Right lobe of liver (tissue), 6 donors: ENCODE results near the gene CNN1. TPM values are rescaled to one million over a fixed set of nuclear protein-coding genes. Genes with fewer than 3 reads are reported as not detected.

Experiments used
- ATAC-seq, 4 donors: fragments of 200-7000 bp; cut with Tn5 transposase; one replicate each; pipeline ENCODE4 v1.9.1; 2020; ENCODE audit warnings: mild to moderate bottlenecking in 4 of 4, moderate library complexity in 4 of 4
- DNase-seq, 3 donors: peaks; one replicate each; pipeline ENCODE4 v3.0.0-alpha.2; 2020
- H3K27ac ChIP-seq, 3 donors: fragments of 200-600 bp; one replicate each; pipeline ENCODE4 v1.8.0; 2022
- H3K27me3 ChIP-seq, 2 donors: fragments of 200-600 bp; one replicate each; pipeline ENCODE4 v1.8.0; 2022
- H3K36me3 ChIP-seq, 4 donors: fragments of 200-600 bp; sonication (generic) in 1 of 4; one replicate each; pipeline versions ENCODE4 v1.5.1 to v1.8.0; 2017 to 2022; ENCODE audit warnings: control low read depth in 1 of 4
- H3K4me1 ChIP-seq, 4 donors: fragments of 200-600 bp; sonication (generic) in 1 of 4; one replicate each; pipeline versions ENCODE4 v1.5.1 to v1.8.0; 2017 to 2022; ENCODE audit warnings: control low read depth in 1 of 4
- H3K4me3 ChIP-seq, 3 donors: fragments of 200-600 bp; one replicate each; pipeline ENCODE4 v1.8.0; 2022
- H3K9me3 ChIP-seq, 4 donors: fragments of 200-600 bp; sonication (generic) in 1 of 4; one replicate each; pipeline versions ENCODE4 v1.5.1 to v1.8.0; 2017 to 2022; ENCODE audit warnings: control low read depth in 1 of 4
- POLR2A ChIP-seq: fragments of 450-650 bp; IDR thresholded peaks from one replicate; pipeline ENCODE4 v1.6.1; 2017; ENCODE audit warnings: antibody characterized with exemption, mild to moderate bottlenecking
- whole genome bisulfite sequencing: methylation state at CpG from one replicate; pipeline ENCODE4 v1.1.6; 2018; ENCODE audit warnings: low coverage, low lambda C conversion rate; ENCODE audit not compliant: insufficient coverage; ENCODE audit errors: missing lambda C conversion rate; 5-methylcytosine and 5-hydroxymethylcytosine counted together
- intact Hi-C, 2 donors: fragments of 100-400 bp; cut with DNase I; formaldehyde crosslinking; loops; one replicate each; pipeline versions ENCODE4 v1.11.2 to v1.14.1; 2022
- total RNA-seq, 6 experiments: library from RNA; depleted of rRNA in 2 of 6; stranded (reverse); fragments of >200 nt in 2 of 6; fragmentation: NEBNext Ultra II Directional in 3 of 6; extraction: Animal tissue kit (Norgen Biotek cat#: 25700) in 3 of 6; gene quantifications; one replicate each; pipeline versions ENCODE4 v1.1.0 to v1.2.4, GENCODE V29; 2016 to 2023
- TF ChIP-seq, protein P1 (sequence below), 4 donors: fragments of 200-600 bp in 3 of 4; fragments of 450-650 bp in 1 of 4; IDR thresholded peaks; one replicate each; pipeline versions ENCODE4 v1.5.1 to v1.8.0; 2016 to 2022; ENCODE audit warnings: antibody characterized with exemption in 4 of 4, mild to moderate bottlenecking in 2 of 4
- donor health status: DM: no; HTN: yes; CAD: no.
- donor health status: DM: no; HTN: no; CAD: no.
- donor health status: DM: no; HTN: no; CAD: no.
- donor health status: DM: no; HTN: yes; CAD: no.
- donor health status: DM: no; HTN: yes; CAD: no.

Gene CNN1
- total RNA-seq, 6 experiments from 2014 or later: 0.71 to 8.5 (median 1.0) TPM

DNA sequence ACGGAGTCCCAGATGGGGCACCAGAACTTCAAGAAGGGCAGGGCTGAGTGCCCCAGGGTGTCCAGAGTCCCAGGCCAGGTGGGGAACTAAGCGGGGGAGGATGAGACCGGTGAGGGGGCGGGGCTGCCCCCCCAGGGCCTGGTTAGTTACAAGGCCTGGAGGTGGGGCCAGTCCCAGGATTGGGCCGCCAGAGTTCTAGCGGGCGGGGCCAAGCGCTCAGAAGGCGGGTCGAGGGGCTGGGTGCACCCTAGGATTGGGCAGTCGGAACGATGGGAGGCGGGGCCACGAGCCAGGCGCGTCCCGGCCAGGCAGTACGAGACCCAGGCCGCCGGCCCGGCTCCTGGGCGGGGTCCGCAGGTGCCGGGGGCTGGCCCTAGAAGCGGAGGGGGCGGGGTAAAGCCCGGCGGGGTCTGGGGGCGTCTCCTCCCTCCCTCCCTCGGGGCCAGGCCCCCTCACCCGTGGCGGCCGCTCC is 33.6 kb upstream of the CNN1 start:
- intact Hi-C loops: no loop called here
- TF ChIP-seq, protein P1, sequence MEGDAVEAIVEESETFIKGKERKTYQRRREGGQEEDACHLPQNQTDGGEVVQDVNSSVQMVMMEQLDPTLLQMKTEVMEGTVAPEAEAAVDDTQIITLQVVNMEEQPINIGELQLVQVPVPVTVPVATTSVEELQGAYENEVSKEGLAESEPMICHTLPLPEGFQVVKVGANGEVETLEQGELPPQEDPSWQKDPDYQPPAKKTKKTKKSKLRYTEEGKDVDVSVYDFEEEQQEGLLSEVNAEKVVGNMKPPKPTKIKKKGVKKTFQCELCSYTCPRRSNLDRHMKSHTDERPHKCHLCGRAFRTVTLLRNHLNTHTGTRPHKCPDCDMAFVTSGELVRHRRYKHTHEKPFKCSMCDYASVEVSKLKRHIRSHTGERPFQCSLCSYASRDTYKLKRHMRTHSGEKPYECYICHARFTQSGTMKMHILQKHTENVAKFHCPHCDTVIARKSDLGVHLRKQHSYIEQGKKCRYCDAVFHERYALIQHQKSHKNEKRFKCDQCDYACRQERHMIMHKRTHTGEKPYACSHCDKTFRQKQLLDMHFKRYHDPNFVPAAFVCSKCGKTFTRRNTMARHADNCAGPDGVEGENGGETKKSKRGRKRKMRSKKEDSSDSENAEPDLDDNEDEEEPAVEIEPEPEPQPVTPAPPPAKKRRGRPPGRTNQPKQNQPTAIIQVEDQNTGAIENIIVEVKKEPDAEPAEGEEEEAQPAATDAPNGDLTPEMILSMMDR (IDR thresholded peaks at IDR 0.05): no peak
- TF ChIP-seq POLR2A: no peak
- WGBS: 13% methylated on average over 2 of the region's 33 CpGs
- Histone ChIP-seq H3K4me1 (peaks cover 0 to 11% (median 0%) of the 10 kb centered on the region in 4 donors), H3K27ac (peak overlapping the region; percentile 74 to 88 (median 81)), H3K4me3 (peak overlapping the region; percentile 73 to 89 (median 86)), H3K9me3 (no peaks in the 10 kb centered on the region), H3K36me3 (no peaks in the 10 kb centered on the region), H3K27me3 (no peaks in the 10 kb centered on the region)
- peak; percentile 99 for DNase-seq
- peak; percentile 92 to 98 (median 94) for ATAC-seq

DNA sequence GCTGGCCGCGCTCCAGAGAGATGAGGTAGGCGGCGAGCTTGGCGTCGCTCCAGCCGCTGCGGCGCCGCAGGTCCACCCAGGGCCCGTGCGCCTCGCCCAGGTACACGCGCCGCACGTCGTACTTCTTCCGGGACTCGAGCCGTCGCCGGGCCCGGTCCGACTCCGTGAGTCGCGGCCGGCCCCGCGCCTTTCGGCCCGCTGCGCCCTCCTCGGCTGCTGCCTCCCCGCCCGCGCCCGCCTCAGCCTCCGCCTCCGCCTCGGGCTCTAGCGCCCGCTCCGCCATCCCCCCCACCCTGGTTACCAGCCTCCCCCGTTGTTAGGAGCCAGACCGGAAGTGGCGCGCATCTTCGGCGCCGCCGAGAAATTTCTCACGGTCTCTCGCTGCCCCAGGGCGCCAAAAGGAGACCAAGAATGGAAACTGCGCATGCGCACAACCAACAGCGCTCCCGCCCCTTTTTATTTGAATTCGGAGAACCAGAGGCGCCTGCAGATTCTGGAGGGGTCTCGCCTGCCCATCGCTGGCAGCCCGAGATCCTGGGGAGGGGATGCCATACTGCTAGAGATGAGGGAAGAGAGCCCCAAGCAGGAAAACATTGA is 33.0 kb upstream of the CNN1 start, which contains the start of gene ZNF653:
TSS of gene ZNF653 (minus strand) at position 336 of the 597 bp plus-strand sequence. CDS start at position 283, 53 bp downstream.
- peak; percentile 68 to 82 (median 74) for ATAC-seq
- peak within 1 kb of the TSS; percentile 74 to 88 (median 81) for H3K27ac ChIP-seq
- peak within 1 kb of the TSS; percentile 73 to 89 (median 86) for H3K4me3 ChIP-seq
- TF ChIP-seq POLR2A: peak; percentile 65
- TF ChIP-seq, protein P1 (IDR thresholded peaks at IDR 0.05): no peak
- 0% methylated on average over 22 of the region's 65 CpGs for WGBS
- H3K4me1 ChIP-seq: peaks cover 0 to 11% (median 0%) of the 10 kb centered on the region in 4 donors
- peak; percentile 92 to 95 (median 95) for DNase-seq
- H3K27me3 ChIP-seq: no peaks in the 10 kb centered on the region
- no peaks in the 10 kb centered on the region for H3K9me3 ChIP-seq
- H3K36me3 ChIP-seq: no peaks in the 10 kb centered on the region
- intact Hi-C loops: no loop called here

DNA sequence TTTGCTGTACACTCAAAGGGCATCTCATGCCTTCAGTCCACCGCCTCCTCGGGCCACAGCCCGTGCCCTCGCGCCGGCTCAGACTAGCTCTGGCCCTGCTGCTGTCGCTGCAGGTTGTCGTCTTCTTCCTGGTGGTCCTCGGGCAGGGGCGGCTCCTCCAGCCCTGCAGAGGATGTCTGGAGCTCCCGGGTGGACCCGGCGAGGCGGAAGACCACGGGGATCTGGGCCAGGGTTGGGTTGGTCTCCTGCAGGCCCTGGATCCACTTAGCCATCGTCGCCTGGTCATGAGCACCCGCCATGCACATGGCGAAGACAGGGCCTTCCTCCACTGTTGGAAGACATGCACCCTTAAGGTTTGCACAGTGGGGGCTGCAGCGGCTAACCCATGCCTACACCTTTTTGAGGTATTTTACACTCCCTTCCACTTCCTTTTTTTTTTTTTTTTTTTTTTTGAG is 32.5 kb upstream of the CNN1 start:
- intact Hi-C loops: no loop called here
- H3K36me3 ChIP-seq: peaks cover 0 to under 1% (median 0%) of the 10 kb centered on the region in 4 donors
- H3K27ac ChIP-seq: peak overlapping the region; percentile 74 to 88 (median 81)
- no peaks in the 10 kb centered on the region for H3K27me3 ChIP-seq
- DNase-seq: peak in 2 of 3 donors; percentile 56 to 67
- H3K4me1 ChIP-seq: peaks cover 0 to 11% (median 0%) of the 10 kb centered on the region in 4 donors
- ATAC-seq: peak; percentile 41 to 53 (median 49)
- no peak for TF ChIP-seq POLR2A
- TF ChIP-seq, protein P1 (IDR thresholded peaks at IDR 0.05): no peak
- no peaks in the 10 kb centered on the region for H3K9me3 ChIP-seq
- WGBS: 80% methylated on average over 1 of the region's 20 CpGs
- H3K4me3 ChIP-seq: peak overlapping the region; percentile 73 to 89 (median 86)

DNA sequence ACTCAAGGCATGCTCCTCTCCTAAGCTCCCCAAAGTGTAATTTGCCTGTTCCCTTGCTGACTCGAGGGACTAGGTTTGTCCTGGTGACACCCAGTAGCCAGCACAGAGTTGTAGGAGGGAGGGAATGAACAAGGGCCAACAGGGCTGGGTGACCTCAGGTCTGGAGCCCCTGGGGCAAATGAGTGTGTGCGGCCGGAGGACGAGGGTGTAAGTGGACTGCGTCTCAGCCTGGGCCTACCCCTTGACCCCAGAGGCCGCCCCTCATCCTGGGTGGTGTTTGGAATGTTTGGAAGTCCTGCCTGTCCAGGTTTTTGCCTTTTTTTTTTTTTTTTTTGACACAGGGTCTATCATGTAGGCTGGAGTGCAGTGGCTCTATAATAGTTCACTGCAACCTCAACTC is 31.7 kb upstream of the CNN1 start:
- 88% methylated on average over 1 of the region's 6 CpGs for WGBS
- Histone ChIP-seq H3K27ac (no peak overlapping the region), H3K4me3 (no peak overlapping the region), H3K36me3 (peaks cover 0 to 4% (median 2%) of the 10 kb centered on the region in 4 donors), H3K27me3 (no peaks in the 10 kb centered on the region), H3K9me3 (no peaks in the 10 kb centered on the region), H3K4me1 (peaks cover 0 to 11% (median 0%) of the 10 kb centered on the region in 4 donors)
- ATAC-seq (no peak), DNase-seq (no peak)
- intact Hi-C loops: no loop called here
- TF ChIP-seq POLR2A: no peak
- TF ChIP-seq, protein P1 (IDR thresholded peaks at IDR 0.05): no peak
